Fibroblast of lung (primary cell): Measurements from ENCODE around the gene VWA5B1. TPM values are rescaled to one million over a fixed set of nuclear protein-coding genes. Genes with fewer than 3 reads are reported as not detected.

Experiments used
- DNase-seq, 2 donors: peaks; one replicate each; pipeline versions ENCODE4 v3.0.0 to v3.0.0-alpha.2; 2010; ENCODE audit warnings: low read depth in 2 of 2
- H2AFZ ChIP-seq: 2 replicates; pipeline ENCODE4 v1.5.1; 2012; ENCODE audit warnings: low read length, control low read depth, inconsistent platforms
- H3K27ac ChIP-seq: 2 replicates; pipeline ENCODE4 v1.5.1; 2011; ENCODE audit warnings: low read length, control low read depth; ENCODE audit not compliant: insufficient read depth
- H3K27me3 ChIP-seq: 2 replicates; pipeline ENCODE4 v1.5.1; 2011; ENCODE audit warnings: mild to moderate bottlenecking, low read length; ENCODE audit not compliant: control insufficient read depth, insufficient read depth
- H3K36me3 ChIP-seq: 2 replicates; pipeline ENCODE4 v1.5.1; 2011; ENCODE audit warnings: low read length; ENCODE audit not compliant: control insufficient read depth, insufficient read depth
- H3K4me1 ChIP-seq: 2 replicates; pipeline ENCODE4 v1.5.1; 2011; ENCODE audit warnings: low read length; ENCODE audit not compliant: control insufficient read depth, insufficient read depth; ENCODE audit errors: extremely low read depth
- H3K4me2 ChIP-seq: 2 replicates; pipeline ENCODE4 v1.5.1; 2011; ENCODE audit warnings: low read length, control low read depth; ENCODE audit not compliant: insufficient read depth; ENCODE audit errors: extremely low read depth
- H3K4me3 ChIP-seq, 4 experiments: fragments of 200-600 bp in 1 of 4; sonication (generic) in 1 of 4; replicated peaks in 1 of 4; 2 replicates each; pipeline ENCODE4 v1.5.1; 2011 to 2016; ENCODE audit warnings: low read length in 4 of 4, low read depth in 3 of 4, mild to moderate bottlenecking in 3 of 4, control low read depth in 2 of 4, inconsistent platforms in 1 of 4, mixed read lengths in 1 of 4; ENCODE audit not compliant: insufficient read depth in 1 of 4; ENCODE audit errors: control extremely low read depth in 1 of 4
- H3K79me2 ChIP-seq: 2 replicates; pipeline ENCODE4 v1.5.1; 2012; ENCODE audit warnings: mild to moderate bottlenecking, low read length, inconsistent platforms; ENCODE audit not compliant: control insufficient read depth, insufficient read depth
- H3K9ac ChIP-seq: 2 replicates; pipeline ENCODE4 v1.5.1; 2011; ENCODE audit warnings: mild to moderate bottlenecking, low read length, control low read depth; ENCODE audit not compliant: insufficient read depth
- H3K9me3 ChIP-seq: 2 replicates; pipeline ENCODE4 v1.5.1; 2012; ENCODE audit warnings: low read depth, low read length; ENCODE audit not compliant: control insufficient read depth, insufficient read depth
- H4K20me1 ChIP-seq: 2 replicates; pipeline ENCODE4 v1.5.1; 2011; ENCODE audit warnings: low read length; ENCODE audit not compliant: control insufficient read depth, insufficient read depth; ENCODE audit errors: extremely low read depth
- EZH2 ChIP-seq: IDR thresholded peaks from 2 replicates; pipeline ENCODE4 v1.5.1; 2012; ENCODE audit warnings: low read length, control low read depth, mild to moderate bottlenecking; ENCODE audit errors: missing control alignments
- polyA plus RNA-seq, 2 donors: library from polyadenylated mRNA; depleted of rRNA in 1 of 2; stranded (reverse) in 1 of 2; unstranded in 1 of 2; fragments of >200 nt; gene quantifications; 2 replicates each; pipeline ENCODE4 v1.2.1, GENCODE V29; 2011 to 2012; ENCODE audit warnings: missing spikeins in 1 of 2
- total RNA-seq: library from RNA; depleted of rRNA; stranded (reverse); fragments of >200 nt; gene quantifications from 2 replicates; pipeline ENCODE4 v1.2.1, GENCODE V29; 2014
- TF ChIP-seq, protein P1 (sequence below), 2 donors: IDR thresholded peaks in 1 of 2; conservative IDR thresholded peaks in 1 of 2; 1 replicate in 1 of 2; 2 replicates in 1 of 2; pipeline ENCODE4 v1.5.1; 2011 to 2012; ENCODE audit warnings: low read length in 2 of 2, control low read depth in 1 of 2, inconsistent platforms in 1 of 2, low read depth in 1 of 2, mild to moderate bottlenecking in 1 of 2

VWA5B1 gene
- total and polyA plus RNA-seq, 2 donors (not counting 1 experiment from before 2014, with no cell fraction given) = not detected

DNA sequence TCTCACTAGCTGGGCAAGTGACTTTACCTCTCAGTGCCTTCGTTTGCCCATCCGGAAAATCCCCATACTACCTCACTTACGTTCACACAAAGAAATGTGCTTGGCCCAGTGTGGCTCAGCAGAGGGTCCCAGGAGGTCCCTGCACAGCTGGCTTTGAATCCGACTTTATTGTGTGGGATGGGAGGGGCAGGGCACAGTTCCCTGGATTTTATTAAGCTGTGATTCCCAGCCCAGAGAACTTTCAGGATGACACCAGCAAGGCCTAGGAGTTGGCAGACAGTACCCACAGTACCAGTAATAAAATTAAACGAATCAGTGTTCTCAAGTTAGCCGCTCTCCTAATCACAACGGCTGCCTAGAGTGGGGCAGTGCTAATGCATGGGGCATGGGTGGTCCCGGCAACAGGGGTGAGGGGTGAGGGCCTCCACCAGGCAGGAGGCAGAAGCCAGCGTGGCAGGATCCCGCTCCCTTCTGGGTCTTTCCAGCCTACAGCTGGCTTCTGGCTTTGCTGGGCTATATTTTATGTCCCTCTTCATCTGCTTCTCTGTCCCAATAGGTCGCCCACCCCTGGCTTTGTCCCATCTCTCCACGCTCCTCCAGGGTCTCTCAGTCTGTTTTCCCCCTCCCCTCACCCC, 74.9 kb downstream of the VWA5B1 start:
- Histone ChIP-seq H3K9ac (no peak overlapping the region), H3K27ac (no peak overlapping the region), H3K9me3 (no peaks in the 10 kb centered on the region), H3K79me2 (no peaks in the 10 kb centered on the region), H3K27me3 (peaks cover 43% of the 10 kb centered on the region), H3K36me3 (no peaks in the 10 kb centered on the region), H3K4me3 (no peak overlapping the region), H3K4me2 (no peak overlapping the region), H3K4me1 (no peaks in the 10 kb centered on the region), H2AFZ (no peak overlapping the region), H4K20me1 (no peaks in the 10 kb centered on the region)
- DNase-seq = no peak
- TF ChIP-seq, protein P1, sequence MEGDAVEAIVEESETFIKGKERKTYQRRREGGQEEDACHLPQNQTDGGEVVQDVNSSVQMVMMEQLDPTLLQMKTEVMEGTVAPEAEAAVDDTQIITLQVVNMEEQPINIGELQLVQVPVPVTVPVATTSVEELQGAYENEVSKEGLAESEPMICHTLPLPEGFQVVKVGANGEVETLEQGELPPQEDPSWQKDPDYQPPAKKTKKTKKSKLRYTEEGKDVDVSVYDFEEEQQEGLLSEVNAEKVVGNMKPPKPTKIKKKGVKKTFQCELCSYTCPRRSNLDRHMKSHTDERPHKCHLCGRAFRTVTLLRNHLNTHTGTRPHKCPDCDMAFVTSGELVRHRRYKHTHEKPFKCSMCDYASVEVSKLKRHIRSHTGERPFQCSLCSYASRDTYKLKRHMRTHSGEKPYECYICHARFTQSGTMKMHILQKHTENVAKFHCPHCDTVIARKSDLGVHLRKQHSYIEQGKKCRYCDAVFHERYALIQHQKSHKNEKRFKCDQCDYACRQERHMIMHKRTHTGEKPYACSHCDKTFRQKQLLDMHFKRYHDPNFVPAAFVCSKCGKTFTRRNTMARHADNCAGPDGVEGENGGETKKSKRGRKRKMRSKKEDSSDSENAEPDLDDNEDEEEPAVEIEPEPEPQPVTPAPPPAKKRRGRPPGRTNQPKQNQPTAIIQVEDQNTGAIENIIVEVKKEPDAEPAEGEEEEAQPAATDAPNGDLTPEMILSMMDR (conservative IDR thresholded peaks at IDR 0.05 in 1 of 2, IDR thresholded peaks at IDR 0.05 in 1 of 2; ENCODE audit: low read depth in 1 of 2, low read length in 2 of 2) = no peak
- TF ChIP-seq EZH2 = no peak

DNA sequence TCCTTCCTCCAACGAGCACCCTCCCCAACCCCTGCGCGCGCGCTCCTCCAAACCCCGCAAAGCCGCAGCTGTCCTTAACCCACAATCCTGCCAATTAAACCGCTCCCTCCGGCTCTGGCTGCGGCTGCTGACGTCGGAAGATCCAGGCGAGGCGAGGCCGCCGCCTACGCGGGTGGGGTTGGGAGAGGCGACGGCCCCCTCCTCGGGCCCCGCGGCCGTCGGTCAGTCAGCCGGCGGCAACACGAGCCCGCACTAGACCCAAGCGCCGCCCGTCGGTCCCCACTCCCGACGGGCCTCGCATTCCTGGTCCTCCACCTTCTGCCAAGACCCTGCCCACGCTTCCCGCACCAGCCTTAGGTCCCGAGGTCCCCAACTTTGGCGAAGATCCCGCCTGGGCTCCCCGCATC, 75.4 kb downstream of the VWA5B1 start:
- H3K79me2 ChIP-seq = no peaks in the 10 kb centered on the region
- H4K20me1 ChIP-seq = no peaks in the 10 kb centered on the region
- H3K9ac ChIP-seq = no peak overlapping the region
- H3K36me3 ChIP-seq = no peaks in the 10 kb centered on the region
- no peaks in the 10 kb centered on the region for H3K9me3 ChIP-seq
- H2AFZ ChIP-seq = no peak overlapping the region
- peak; percentile 45 to 62 for DNase-seq
- no peak overlapping the region for H3K27ac ChIP-seq
- no peak overlapping the region for H3K4me2 ChIP-seq
- H3K27me3 ChIP-seq = peaks cover 45% of the 10 kb centered on the region
- no peaks in the 10 kb centered on the region for H3K4me1 ChIP-seq
- TF ChIP-seq, protein P1 (conservative IDR thresholded peaks at IDR 0.05 in 1 of 2, IDR thresholded peaks at IDR 0.05 in 1 of 2; ENCODE audit: low read depth in 1 of 2, low read length in 2 of 2) = no peak
- peak; percentile 85 for TF ChIP-seq EZH2
- H3K4me3 ChIP-seq = peak overlapping the region in 1 of 4 experiments; percentile 45

DNA sequence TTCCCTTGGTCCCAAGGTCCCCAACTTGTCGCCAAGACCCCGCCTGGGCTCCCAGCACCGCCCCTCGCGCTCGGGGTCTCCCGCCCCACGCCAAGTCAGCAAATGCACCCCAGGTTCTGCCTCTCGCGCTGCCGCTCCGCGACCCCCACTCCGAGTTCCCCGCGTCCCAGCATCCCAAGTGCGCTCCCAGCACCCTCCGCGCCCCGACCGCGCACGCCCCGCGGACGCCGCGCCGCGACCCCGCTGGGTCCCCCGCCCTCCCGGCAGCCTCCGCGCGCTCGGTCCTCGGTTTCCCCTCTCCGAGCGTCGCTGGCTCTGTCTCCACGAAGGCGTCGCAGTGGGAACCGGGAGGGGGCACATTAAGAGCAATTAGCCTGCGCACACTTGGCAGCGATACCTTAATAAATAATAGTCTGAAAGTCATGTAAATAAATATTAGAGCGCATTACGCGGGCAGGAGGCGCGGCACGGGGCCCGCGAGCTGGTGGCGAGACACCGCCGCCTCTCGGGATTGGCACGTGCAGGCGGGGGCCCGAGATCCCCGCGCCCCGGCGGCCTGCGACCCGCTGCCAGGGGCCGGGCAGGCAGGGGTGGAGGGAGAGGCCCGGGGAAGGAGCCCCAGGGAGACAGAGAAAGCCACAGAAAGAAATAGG, 75.9 kb downstream of the VWA5B1 start:
- Histone ChIP-seq H3K36me3 (no peaks in the 10 kb centered on the region), H3K79me2 (no peaks in the 10 kb centered on the region), H3K9me3 (no peaks in the 10 kb centered on the region), H3K9ac (no peak overlapping the region), H4K20me1 (no peaks in the 10 kb centered on the region), H3K27me3 (peaks cover 45% of the 10 kb centered on the region), H3K4me2 (peak overlapping the region; percentile 67), H3K4me3 (peak overlapping the region; percentile 11 to 45 (median 24)), H3K27ac (no peak overlapping the region), H3K4me1 (no peaks in the 10 kb centered on the region), H2AFZ (no peak overlapping the region)
- peak in 1 of 2 donors; percentile 45 for DNase-seq
- TF ChIP-seq EZH2 = peak; percentile 30
- TF ChIP-seq, protein P1 (conservative IDR thresholded peaks at IDR 0.05 in 1 of 2, IDR thresholded peaks at IDR 0.05 in 1 of 2; ENCODE audit: low read depth in 1 of 2, low read length in 2 of 2) = no peak
